ENCODE data around the gene ANKRD13D.
"Not testable (repeated sequence)": the region's sequence is repeated elsewhere in the genome, so short reads cannot be mapped to it uniquely, and the experiment has no call there.

ANKRD13D gene

GRCh38 chr11:67315325-67315909, 26.3 kb downstream of the ANKRD13D start:
- in situ Hi-C loops (cut with MboI; ENCODE audit: low sequenced_read_pairs), result no loop called here

- in situ Hi-C loops (cut with MboI; ENCODE audit: low sequenced_read_pairs), result no loop called here
Observed at GRCh38 chr11:67316882-67317204, 27.7 kb downstream of the ANKRD13D start.

- in situ Hi-C loops (cut with MboI; ENCODE audit: low sequenced_read_pairs), result no loop called here
Observed at GRCh38 chr11:67317205-67317887, 28.2 kb downstream of the ANKRD13D start.

GRCh38 chr11:67317888-67318555, 28.9 kb downstream of the ANKRD13D start:
- in situ Hi-C loops (cut with MboI; ENCODE audit: low sequenced_read_pairs), result no loop called here

GRCh38 chr11:67318876-67319275, 29.8 kb downstream of the ANKRD13D start:
- in situ Hi-C loops (cut with MboI; ENCODE audit: low sequenced_read_pairs), result not testable (repeated sequence)

- in situ Hi-C loops (cut with MboI; ENCODE audit: low sequenced_read_pairs), result no loop called here
Observed at GRCh38 chr11:67320011-67320410, 30.9 kb downstream of the ANKRD13D start.

- in situ Hi-C loops (cut with MboI; ENCODE audit: low sequenced_read_pairs), result no loop called here
Observed at GRCh38 chr11:67320691-67321090, 31.6 kb downstream of the ANKRD13D start.

GRCh38 chr11:67321313-67321871, 32.3 kb downstream of the ANKRD13D start:
- in situ Hi-C loops (cut with MboI; ENCODE audit: low sequenced_read_pairs), result no loop called here

- in situ Hi-C loops (cut with MboI; ENCODE audit: low sequenced_read_pairs), result no loop called here
Observed at GRCh38 chr11:67322049-67322448, 32.9 kb downstream of the ANKRD13D start.

GRCh38 chr11:67323526-67323925, 34.4 kb downstream of the ANKRD13D start:
- in situ Hi-C loops (cut with MboI; ENCODE audit: low sequenced_read_pairs), result no loop called here

GRCh38 chr11:67332081-67332691, 43.1 kb downstream of the ANKRD13D start:
- in situ Hi-C loops (cut with MboI; ENCODE audit: low sequenced_read_pairs), result no loop called here

- in situ Hi-C loops (cut with MboI; ENCODE audit: low sequenced_read_pairs), result no loop called here
Observed at GRCh38 chr11:67337257-67337656, 48.2 kb downstream of the ANKRD13D start.

- in situ Hi-C loops (cut with MboI; ENCODE audit: low sequenced_read_pairs), result no loop called here
Observed at GRCh38 chr11:67344264-67344663, 55.2 kb downstream of the ANKRD13D start.

GRCh38 chr11:67345247-67345919, 56.3 kb downstream of the ANKRD13D start:
- in situ Hi-C loops (cut with MboI; ENCODE audit: low sequenced_read_pairs), result no loop called here

- in situ Hi-C loops (cut with MboI; ENCODE audit: low sequenced_read_pairs), result no loop called here
Observed at GRCh38 chr11:67345920-67346819, 57.1 kb downstream of the ANKRD13D start.

GRCh38 chr11:67347964-67348749, 59.1 kb downstream of the ANKRD13D start:
- in situ Hi-C loops (cut with MboI; ENCODE audit: low sequenced_read_pairs), result no loop called here

GRCh38 chr11:67349036-67349435, 59.9 kb downstream of the ANKRD13D start:
- in situ Hi-C loops (cut with MboI; ENCODE audit: low sequenced_read_pairs), result no loop called here

GRCh38 chr11:67349457-67349856, 60.4 kb downstream of the ANKRD13D start:
- in situ Hi-C loops (cut with MboI; ENCODE audit: low sequenced_read_pairs), result no loop called here

- in situ Hi-C loops (cut with MboI; ENCODE audit: low sequenced_read_pairs), result no loop called here
Observed at GRCh38 chr11:67349928-67350465, 60.9 kb downstream of the ANKRD13D start.
